GM18867 (cell line): ENCODE data around the gene AADACL2.
"Not testable (repeated sequence)": the region's sequence is repeated elsewhere in the genome, so short reads cannot be mapped to it uniquely, and the experiment has no call there.

Experiments
- ATAC-seq: cut with Tn5 transposase; IDR thresholded peaks from one replicate; pipeline ENCODE4 v1.9.1; 2021; ENCODE audit warnings: mild to moderate bottlenecking, moderate library complexity; ENCODE audit not compliant: unreplicated experiment

The AADACL2 gene

DNA sequence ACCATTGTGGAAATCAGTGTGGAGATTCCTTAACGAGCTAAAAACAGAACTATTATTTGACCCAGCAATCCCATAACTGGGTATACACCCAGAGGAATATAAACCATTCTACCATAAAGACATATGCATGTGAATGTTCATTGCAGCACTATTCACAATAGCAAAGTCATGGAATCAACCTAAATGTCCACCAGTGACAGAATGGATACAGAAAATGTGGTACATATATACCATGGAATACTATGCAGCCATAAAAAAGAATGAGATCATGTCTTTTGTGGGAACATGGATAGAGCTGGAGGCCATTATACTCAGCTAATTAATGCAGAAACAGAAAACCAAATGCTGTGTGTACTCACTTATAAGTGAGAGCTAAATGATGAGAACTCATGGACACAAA lies 31.0 kb downstream of the AADACL2 start:
- ATAC-seq, result not testable (repeated sequence)

GRCh38 chr3:151765685-151766084 lies 32.0 kb downstream of the AADACL2 start:
- ATAC-seq, result no peak

DNA sequence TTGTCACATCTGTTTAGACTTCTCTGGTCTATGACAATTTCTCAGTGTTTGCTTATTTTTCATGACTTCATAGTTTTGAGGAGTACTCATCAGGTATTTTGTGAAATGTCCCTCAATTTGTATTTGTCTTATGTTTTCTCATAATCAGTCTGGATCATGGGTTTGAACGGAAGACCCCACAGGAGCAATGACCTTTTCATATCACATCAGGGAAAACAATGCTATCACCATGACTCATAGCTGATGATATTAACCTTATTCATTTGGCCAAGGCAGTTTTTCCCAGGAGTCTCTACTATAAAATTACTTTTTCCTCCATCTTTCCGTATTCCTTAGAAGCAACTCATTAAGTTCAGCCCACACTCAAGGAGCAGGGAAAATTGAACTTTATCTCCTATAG lies 32.7 kb downstream of the AADACL2 start:
- ATAC-seq, result no peak

GRCh38 chr3:151768393-151768930 lies 34.7 kb downstream of the AADACL2 start:
- ATAC-seq, result no peak

DNA sequence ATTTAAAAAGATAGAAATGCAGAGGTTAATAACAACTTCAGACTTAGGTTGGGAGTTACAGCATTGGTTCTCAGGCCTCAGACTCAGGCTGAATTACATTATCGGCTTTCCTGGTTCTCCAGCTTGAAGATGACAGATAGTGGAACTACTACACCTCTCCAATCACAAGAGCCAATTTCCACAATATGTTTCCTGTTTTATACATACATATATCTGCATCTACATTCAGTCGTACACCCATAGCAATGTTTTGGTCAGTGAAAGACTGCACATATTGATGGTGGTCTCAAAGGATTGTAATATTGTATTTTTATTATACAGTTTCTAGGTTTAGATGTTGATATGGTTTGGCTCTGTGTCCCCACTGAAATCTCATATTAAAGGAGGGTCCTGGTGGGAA lies 35.4 kb downstream of the AADACL2 start:
- no peak for ATAC-seq

DNA sequence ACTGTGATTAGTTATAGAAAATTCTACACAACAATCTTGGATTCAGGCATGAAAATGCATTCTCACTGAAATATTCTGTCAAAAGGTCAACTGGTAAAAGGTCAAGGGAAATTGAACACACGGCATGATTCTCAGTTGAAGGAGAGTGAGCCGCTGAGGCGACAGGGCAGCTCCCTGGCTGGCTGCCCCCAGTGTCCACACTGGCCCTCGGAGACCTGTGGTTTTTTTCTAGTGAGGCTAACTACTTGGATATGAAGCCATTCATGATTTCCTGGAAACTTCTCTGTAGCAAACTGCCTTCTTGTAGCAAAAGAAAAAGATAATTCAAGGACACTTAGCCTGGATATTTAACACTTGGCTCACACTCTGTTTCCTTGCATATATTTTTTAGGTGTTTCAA lies 37.2 kb downstream of the AADACL2 start:
- ATAC-seq, result no peak

- ATAC-seq, result no peak
Measured at GRCh38 chr3:151772825-151773480, 39.2 kb downstream of the AADACL2 start.

DNA sequence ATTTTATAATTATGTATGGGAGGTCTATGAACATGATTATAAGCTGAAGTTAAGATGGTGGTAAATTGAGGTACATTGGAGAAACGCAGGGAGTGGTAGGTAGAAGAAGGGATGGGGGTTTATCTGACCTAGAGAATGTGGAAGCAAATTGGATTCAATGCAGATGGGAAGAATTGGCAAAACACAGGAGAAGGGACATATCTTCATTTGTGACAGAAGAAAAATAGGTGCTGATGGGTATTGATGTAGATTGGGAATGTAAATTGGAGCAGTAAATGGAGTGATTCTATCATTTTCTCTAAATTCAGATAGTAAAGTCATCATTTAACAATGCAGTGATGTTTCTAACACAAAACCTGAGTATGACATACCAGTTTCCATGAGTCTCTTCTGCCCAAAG lies 40.5 kb downstream of the AADACL2 start:
- ATAC-seq, result no peak

GRCh38 chr3:151774910-151775309 lies 41.2 kb downstream of the AADACL2 start:
- ATAC-seq, result no peak

DNA sequence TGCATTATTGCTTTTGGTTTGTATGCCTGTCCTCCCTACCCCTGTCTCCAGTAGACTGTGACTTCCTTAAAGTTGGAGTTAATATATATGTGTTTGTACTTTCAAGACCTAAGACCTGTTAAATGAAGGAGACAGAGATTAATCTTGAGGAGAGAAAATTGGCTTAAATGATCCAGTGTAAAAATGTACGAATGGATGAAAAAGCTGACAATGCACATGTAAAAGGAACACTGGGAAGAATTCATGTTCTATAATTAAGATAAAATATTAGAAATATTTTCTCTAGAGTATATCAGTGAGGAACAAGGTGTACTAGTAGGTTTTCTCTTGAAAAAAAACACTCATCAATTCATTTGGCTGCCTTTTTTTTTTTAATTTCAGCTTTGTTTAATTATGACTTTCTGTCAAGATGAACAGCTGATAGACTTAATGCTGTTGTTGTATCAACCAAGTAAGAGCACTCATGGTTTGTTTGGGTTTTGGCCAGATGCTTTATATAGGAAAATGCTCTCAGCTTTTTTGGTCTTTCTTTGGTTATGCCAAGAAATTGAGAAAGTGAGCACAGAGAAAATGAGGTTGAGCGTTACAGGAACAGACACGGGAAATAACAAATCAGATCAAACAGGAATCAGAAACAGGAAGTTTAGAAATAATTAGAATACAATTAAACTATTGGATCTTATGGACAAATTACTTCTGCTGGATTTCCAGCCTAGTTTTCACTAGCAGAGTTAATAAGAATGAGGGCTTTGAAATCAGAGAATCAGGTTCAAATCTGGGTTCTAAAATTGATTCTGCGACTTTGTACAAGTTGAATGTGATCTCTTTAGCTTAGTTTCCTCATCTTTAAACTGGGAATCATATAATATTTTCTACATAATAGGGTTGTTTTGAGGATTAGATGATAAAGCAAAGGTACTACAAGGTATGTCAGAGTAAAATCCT lies 41.9 kb downstream of the AADACL2 start:
- ATAC-seq, result no peak

DNA sequence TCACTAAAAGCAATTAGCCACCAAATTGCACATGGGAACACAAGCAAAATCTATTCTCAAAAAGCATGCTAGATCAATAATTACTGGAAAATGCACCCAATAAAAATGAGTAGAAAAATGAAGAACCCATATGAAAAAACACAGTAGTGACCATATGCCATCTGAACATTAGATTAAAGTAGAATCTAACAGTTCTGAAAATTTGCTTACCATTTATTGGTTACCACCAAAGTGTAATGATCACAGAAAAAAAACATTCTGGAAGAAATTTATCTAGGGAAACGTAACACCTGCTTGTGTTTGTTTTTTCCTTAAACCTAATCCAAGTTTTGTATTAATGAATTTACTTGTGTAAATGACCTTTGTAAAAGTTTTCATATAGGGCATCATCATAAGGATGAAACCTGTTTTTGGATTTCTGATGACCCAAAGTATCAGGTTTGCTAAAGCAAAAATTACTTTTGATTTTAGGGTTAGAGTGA lies 42.6 kb downstream of the AADACL2 start:
- no peak for ATAC-seq

- no peak for ATAC-seq
Measured at GRCh38 chr3:151777880-151778279, 44.2 kb downstream of the AADACL2 start.

- ATAC-seq, result no peak
Measured at GRCh38 chr3:151787626-151788025, 53.9 kb downstream of the AADACL2 start.

- no peak for ATAC-seq
Measured at GRCh38 chr3:151788401-151788800, 54.7 kb downstream of the AADACL2 start.

- no peak for ATAC-seq
Measured at GRCh38 chr3:151789853-151790463, 56.2 kb downstream of the AADACL2 start.

DNA sequence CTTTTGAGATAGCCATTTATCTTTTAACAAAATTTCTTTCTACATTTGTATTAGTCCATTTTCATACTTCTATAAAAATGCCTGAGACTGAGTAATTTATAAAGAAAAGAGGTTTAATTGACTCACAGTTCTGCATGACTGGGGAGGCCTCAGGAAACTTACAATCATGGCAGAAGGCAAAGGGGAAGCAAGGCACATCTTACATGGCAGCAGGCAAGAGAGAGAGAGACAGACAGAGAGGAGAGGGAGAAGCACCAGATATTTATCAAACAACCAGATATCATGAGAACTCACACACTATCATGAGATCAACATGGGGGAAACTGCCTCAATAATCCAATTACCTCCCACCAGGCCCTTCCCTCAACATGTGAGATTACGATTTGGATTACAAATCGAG lies 57.0 kb downstream of the AADACL2 start:
- ATAC-seq, result not testable (repeated sequence)

GRCh38 chr3:151792411-151792810 lies 58.7 kb downstream of the AADACL2 start:
- no peak for ATAC-seq

DNA sequence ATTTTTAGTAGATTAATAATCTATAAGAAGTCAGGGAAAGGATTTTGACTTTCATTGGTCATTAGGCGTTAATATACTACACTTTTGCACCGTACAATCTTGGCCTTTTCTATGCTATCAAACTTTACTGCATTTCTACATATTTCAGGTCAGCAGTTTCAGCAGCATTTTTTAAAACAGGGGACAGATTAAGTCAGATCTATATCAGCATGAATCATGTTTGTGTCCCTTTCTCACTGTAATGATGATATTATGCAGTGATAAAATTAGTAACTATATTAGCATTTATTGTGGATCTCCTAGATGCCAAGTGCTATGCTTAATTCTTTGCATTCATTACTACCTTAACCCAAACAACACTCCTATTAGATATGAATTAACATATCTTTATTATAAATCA lies 59.9 kb downstream of the AADACL2 start:
- ATAC-seq, result no peak

- no peak for ATAC-seq
Measured at GRCh38 chr3:151794080-151794479, 60.4 kb downstream of the AADACL2 start.

- no peak for ATAC-seq
Measured at GRCh38 chr3:151795276-151795675, 61.5 kb downstream of the AADACL2 start.

DNA sequence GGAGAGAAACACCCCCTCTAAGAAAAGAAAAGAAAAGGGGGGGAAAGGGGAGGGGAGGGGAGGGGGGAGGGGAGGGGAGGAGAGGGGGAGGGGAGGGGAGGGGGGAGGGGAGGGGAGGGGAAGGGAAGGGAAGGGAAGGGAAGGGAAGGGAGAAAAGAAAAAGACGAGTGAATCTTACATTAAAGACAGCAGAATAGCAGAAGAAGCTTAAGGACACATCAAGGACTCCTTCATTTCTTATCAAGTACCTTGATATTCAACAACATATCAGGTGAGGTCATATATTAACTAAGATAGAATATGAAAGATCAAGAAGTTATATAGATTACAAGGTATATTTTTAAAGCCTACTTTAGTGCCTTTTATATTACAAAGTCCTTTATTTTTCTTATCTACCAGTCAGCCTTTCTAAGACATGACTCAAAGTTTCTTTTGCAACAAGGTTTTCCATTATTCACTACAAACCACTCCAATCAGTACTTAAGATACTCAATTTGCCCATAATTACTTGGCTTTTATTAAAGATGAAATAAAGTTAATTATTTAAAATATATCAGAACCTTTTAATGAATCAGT lies 62.5 kb downstream of the AADACL2 start:
- no peak for ATAC-seq
